HepG2 (cell line): Measurements from ENCODE around the gene IRF6. TPM values are rescaled to one million over a fixed set of nuclear protein-coding genes. Genes with fewer than 3 reads are reported as not detected.

ENCODE experiments used
- KLF11 ChIP-seq: IDR thresholded peaks from 2 replicates; pipeline ENCODE4 v1.6.1; 2016; ENCODE audit warnings: missing compliant biosample characterization
- MATR3 ChIP-seq: sonication (generic); formaldehyde crosslinking; IDR thresholded peaks from 2 replicates; pipeline ENCODE4 v1.4.0; 2020; ENCODE audit warnings: missing genetic modification reagents
- PAF1 ChIP-seq: IDR thresholded peaks from 2 replicates; pipeline ENCODE4 v1.6.1; 2016; ENCODE audit warnings: missing genetic modification reagents, missing compliant biosample characterization
- PHB2 ChIP-seq: fragments of 450-650 bp; IDR thresholded peaks from 2 replicates; pipeline ENCODE4 v1.6.1; 2018; ENCODE audit not compliant: partially characterized antibody
- PLRG1 ChIP-seq: fragments of 450-650 bp; conservative IDR thresholded peaks from 2 replicates; pipeline ENCODE4 v1.6.1; 2016
- SP1 ChIP-seq, 2 experiments: fragments of 450-650 bp in 1 of 2; sonication (generic) in 1 of 2; formaldehyde crosslinking in 1 of 2; IDR thresholded peaks; 2 replicates each; pipeline versions ENCODE4 v1.4.0 to v1.6.1; 2016 to 2020; ENCODE audit warnings: missing genetic modification reagents in 1 of 2
- STAG1 ChIP-seq: sonication (generic); formaldehyde crosslinking; IDR thresholded peaks from 2 replicates; pipeline ENCODE4 v1.4.0; 2020; ENCODE audit warnings: missing genetic modification reagents
- TSC22D2 ChIP-seq: sonication (generic); formaldehyde crosslinking; IDR thresholded peaks from 2 replicates; pipeline ENCODE4 v1.5.1; 2020; ENCODE audit warnings: missing genetic modification reagents, mild to moderate bottlenecking, borderline replicate concordance
- WIZ ChIP-seq: sonication (generic); formaldehyde crosslinking; IDR thresholded peaks from 2 replicates; pipeline ENCODE4 v1.5.1; 2020; ENCODE audit warnings: mild to moderate bottlenecking, missing genetic modification reagents
- ZBTB38 ChIP-seq: sonication (generic); formaldehyde crosslinking; IDR thresholded peaks from 2 replicates; pipeline ENCODE4 v1.5.1; 2020; ENCODE audit warnings: mild to moderate bottlenecking, missing genetic modification reagents
- ZKSCAN1 ChIP-seq: fragments of 150-350 bp; IDR thresholded peaks from 2 replicates; pipeline ENCODE4 v1.6.1; 2014; ENCODE audit warnings: low read length
- ZNF563 ChIP-seq: sonication (generic); formaldehyde crosslinking; IDR thresholded peaks from 2 replicates; pipeline ENCODE4 v1.8.0; 2022; ENCODE audit warnings: mild to moderate bottlenecking, moderate library complexity, missing genetic modification reagents
- ZNF614 ChIP-seq: IDR thresholded peaks from 2 replicates; pipeline ENCODE4 v1.6.1; 2018; ENCODE audit warnings: missing biosample characterization, missing genetic modification reagents, inconsistent platforms, borderline replicate concordance
- ZNF746 ChIP-seq: sonication (generic); formaldehyde crosslinking; IDR thresholded peaks from 2 replicates; pipeline ENCODE4 v1.8.0; 2022; ENCODE audit warnings: mild to moderate bottlenecking, missing genetic modification reagents
- polyA plus RNA-seq, 8 experiments: library from polyadenylated mRNA; depleted of rRNA in 3 of 8; stranded (reverse) in 7 of 8; unstranded in 1 of 8; fragments of >200 nt; fragmentation: Illumina TruSeq in 4 of 8; extraction: Trizol in 4 of 8; gene quantifications; 2 replicates each; pipeline versions ENCODE4 v1.2.1 to v1.2.3, GENCODE V29; 2011 to 2016; ENCODE audit warnings: low read depth in 4 of 8, missing spikeins in 1 of 8, mixed read lengths in 1 of 8; ENCODE audit not compliant: insufficient read depth in 1 of 8
- total RNA-seq, 5 experiments: library from RNA; depleted of rRNA; stranded (reverse); fragments of >200 nt; fragmentation: Illumina TruSeq; extraction: Trizol; gene quantifications; 2 replicates each; pipeline ENCODE4 v1.2.3, GENCODE V29; 2016; ENCODE audit warnings: low read depth in 1 of 5
- TF ChIP-seq, protein P1 (sequence below): sonication (generic); formaldehyde crosslinking; IDR thresholded peaks from 2 replicates; pipeline ENCODE4 v1.5.0; 2020; ENCODE audit warnings: mild to moderate bottlenecking, missing genetic modification reagents
- TF ChIP-seq, protein P2 (sequence below): sonication (generic); formaldehyde crosslinking; IDR thresholded peaks from 2 replicates; pipeline ENCODE4 v1.4.0; 2020; ENCODE audit warnings: missing genetic modification reagents
- TF ChIP-seq, protein P3 (sequence below): sonication (generic); formaldehyde crosslinking; IDR thresholded peaks from 2 replicates; pipeline ENCODE4 v1.5.0; 2020; ENCODE audit warnings: mild to moderate bottlenecking, low read depth, missing genetic modification reagents, borderline replicate concordance
- TF ChIP-seq, protein P4 (sequence below): sonication (generic); formaldehyde crosslinking; IDR thresholded peaks from 2 replicates; pipeline ENCODE4 v1.9.0; 2021; ENCODE audit warnings: missing genetic modification reagents, borderline replicate concordance
- TF ChIP-seq, protein P5 (sequence below): sonication (generic); formaldehyde crosslinking; IDR thresholded peaks from 2 replicates; pipeline ENCODE4 v1.4.0; 2020; ENCODE audit warnings: missing genetic modification reagents

Gene IRF6
- total and polyA plus RNA-seq, 2 of the 13 experiments (the other 11 are each of a cell fraction or from before 2014, with no cell fraction given) = 0.02 TPM; not detected in 1

DNA sequence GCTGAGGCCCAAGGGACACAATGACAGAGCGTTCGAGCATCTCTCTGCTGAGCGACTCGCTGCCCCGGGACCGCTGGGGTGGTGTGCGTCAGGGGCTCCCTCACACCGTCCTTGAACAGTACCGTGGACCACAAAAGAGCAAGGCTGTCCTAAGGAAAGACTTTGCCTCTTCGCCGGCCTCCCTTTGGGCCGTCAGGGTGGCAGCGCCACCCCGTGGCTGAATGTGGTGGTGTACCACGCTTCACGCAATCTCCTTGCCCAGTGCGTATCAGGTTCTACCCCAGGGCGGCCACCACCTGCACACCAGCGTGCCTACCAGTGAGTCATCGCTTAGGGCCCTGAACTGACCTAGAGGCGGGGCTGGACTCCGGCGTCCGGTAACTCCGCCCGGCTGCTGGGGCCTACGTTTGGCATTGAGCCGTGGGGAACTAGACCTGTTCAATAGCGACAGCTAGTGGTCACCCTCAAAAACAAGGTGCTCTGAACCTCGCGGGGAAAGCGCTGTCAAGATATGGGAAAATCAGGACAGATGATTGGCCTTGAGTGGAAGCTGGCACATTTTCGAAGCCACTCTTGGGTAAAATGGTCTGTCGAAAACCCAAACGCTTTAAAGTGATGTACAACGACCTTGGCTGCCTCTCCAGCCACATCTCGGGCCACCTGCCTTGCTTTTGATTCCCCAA is 58.2 kb downstream of the IRF6 start (continued):
- TF ChIP-seq, protein P1, sequence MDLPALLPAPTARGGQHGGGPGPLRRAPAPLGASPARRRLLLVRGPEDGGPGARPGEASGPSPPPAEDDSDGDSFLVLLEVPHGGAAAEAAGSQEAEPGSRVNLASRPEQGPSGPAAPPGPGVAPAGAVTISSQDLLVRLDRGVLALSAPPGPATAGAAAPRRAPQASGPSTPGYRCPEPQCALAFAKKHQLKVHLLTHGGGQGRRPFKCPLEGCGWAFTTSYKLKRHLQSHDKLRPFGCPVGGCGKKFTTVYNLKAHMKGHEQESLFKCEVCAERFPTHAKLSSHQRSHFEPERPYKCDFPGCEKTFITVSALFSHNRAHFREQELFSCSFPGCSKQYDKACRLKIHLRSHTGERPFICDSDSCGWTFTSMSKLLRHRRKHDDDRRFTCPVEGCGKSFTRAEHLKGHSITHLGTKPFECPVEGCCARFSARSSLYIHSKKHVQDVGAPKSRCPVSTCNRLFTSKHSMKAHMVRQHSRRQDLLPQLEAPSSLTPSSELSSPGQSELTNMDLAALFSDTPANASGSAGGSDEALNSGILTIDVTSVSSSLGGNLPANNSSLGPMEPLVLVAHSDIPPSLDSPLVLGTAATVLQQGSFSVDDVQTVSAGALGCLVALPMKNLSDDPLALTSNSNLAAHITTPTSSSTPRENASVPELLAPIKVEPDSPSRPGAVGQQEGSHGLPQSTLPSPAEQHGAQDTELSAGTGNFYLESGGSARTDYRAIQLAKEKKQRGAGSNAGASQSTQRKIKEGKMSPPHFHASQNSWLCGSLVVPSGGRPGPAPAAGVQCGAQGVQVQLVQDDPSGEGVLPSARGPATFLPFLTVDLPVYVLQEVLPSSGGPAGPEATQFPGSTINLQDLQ (CRISPR knock-in tag) = no peak
- TF ChIP-seq TSC22D2 (CRISPR knock-in tag) (no peak; the same call in 1 of the 2 replicates), ZNF614 (CRISPR knock-in tag) (no peak), WIZ (CRISPR knock-in tag) (no peak), SP1 (IDR thresholded peaks at IDR 0.05) (no peak), SP1 (CRISPR knock-in tag; IDR thresholded peaks at IDR 0.05) (0 out of 2 replicates have a peak, but pooled peaks have one; percentile 16), ZKSCAN1 (no peak), ZNF746 (CRISPR knock-in tag) (no peak), ZNF563 (CRISPR knock-in tag) (0 out of 2 replicates have a peak, but pooled peaks have one; percentile 48), PLRG1 (no peak), KLF11 (CRISPR knock-in tag) (no peak), STAG1 (CRISPR knock-in tag) (peak; percentile 52), PHB2 (no peak), MATR3 (CRISPR knock-in tag) (no peak), PAF1 (CRISPR knock-in tag) (no peak), ZBTB38 (CRISPR knock-in tag) (no peak; the same call in 1 of the 2 replicates)
- TF ChIP-seq, protein P2, sequence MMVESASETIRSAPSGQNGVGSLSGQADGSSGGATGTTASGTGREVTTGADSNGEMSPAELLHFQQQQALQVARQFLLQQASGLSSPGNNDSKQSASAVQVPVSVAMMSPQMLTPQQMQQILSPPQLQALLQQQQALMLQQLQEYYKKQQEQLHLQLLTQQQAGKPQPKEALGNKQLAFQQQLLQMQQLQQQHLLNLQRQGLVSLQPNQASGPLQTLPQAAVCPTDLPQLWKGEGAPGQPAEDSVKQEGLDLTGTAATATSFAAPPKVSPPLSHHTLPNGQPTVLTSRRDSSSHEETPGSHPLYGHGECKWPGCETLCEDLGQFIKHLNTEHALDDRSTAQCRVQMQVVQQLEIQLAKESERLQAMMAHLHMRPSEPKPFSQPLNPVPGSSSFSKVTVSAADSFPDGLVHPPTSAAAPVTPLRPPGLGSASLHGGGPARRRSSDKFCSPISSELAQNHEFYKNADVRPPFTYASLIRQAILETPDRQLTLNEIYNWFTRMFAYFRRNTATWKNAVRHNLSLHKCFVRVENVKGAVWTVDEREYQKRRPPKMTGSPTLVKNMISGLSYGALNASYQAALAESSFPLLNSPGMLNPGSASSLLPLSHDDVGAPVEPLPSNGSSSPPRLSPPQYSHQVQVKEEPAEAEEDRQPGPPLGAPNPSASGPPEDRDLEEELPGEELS = peak; percentile 52; the same call in 1 of the 2 replicates
- TF ChIP-seq, protein P3, sequence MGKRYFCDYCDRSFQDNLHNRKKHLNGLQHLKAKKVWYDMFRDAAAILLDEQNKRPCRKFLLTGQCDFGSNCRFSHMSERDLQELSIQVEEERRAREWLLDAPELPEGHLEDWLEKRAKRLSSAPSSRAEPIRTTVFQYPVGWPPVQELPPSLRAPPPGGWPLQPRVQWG = no peak
- TF ChIP-seq, protein P4, sequence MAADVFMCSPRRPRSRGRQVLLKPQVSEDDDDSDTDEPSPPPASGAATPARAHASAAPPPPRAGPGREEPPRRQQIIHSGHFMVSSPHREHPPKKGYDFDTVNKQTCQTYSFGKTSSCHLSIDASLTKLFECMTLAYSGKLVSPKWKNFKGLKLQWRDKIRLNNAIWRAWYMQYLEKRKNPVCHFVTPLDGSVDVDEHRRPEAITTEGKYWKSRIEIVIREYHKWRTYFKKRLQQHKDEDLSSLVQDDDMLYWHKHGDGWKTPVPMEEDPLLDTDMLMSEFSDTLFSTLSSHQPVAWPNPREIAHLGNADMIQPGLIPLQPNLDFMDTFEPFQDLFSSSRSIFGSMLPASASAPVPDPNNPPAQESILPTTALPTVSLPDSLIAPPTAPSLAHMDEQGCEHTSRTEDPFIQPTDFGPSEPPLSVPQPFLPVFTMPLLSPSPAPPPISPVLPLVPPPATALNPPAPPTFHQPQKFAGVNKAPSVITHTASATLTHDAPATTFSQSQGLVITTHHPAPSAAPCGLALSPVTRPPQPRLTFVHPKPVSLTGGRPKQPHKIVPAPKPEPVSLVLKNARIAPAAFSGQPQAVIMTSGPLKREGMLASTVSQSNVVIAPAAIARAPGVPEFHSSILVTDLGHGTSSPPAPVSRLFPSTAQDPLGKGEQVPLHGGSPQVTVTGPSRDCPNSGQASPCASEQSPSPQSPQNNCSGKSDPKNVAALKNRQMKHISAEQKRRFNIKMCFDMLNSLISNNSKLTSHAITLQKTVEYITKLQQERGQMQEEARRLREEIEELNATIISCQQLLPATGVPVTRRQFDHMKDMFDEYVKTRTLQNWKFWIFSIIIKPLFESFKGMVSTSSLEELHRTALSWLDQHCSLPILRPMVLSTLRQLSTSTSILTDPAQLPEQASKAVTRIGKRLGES (CRISPR knock-in tag) = no peak
- TF ChIP-seq, protein P5, sequence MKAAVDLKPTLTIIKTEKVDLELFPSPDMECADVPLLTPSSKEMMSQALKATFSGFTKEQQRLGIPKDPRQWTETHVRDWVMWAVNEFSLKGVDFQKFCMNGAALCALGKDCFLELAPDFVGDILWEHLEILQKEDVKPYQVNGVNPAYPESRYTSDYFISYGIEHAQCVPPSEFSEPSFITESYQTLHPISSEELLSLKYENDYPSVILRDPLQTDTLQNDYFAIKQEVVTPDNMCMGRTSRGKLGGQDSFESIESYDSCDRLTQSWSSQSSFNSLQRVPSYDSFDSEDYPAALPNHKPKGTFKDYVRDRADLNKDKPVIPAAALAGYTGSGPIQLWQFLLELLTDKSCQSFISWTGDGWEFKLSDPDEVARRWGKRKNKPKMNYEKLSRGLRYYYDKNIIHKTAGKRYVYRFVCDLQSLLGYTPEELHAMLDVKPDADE (CRISPR knock-in tag) = no peak
